Measurements from ENCODE around the gene KLF11.

DNA sequence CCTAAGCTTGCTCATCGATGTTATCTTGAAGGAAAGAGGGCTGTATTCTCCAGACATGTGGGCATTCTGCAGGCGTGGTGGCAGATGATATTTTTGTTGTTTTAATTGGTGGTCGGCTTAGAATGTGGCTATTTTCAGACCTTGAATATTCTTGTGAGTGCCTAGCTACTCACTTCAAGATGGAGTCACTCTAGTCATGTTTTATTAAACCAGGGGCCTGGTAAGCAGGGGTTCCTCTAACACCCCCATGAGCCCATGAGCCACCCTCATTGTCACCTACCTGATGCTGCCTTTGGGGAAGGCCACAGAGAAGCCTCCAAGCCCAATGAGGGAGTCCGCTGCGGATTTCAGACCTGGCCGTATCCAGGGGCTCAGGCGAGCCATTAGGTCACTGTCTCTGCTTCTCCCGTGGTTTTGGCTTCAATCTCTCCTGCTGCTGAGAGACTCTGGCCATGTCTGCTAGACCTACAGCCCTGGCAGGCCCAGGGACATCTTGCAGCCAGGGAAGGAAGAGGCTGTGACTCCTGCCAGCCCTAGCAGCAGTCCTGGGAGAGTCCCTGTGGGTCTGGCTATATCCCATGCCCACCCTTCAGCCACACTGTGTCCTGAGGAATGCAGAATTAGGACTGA is 16.3 kb upstream of the KLF11 start:
- no peak for TF ChIP-seq POLR2A (IDR thresholded peaks at IDR 0.05)
- TF ChIP-seq, protein P1, sequence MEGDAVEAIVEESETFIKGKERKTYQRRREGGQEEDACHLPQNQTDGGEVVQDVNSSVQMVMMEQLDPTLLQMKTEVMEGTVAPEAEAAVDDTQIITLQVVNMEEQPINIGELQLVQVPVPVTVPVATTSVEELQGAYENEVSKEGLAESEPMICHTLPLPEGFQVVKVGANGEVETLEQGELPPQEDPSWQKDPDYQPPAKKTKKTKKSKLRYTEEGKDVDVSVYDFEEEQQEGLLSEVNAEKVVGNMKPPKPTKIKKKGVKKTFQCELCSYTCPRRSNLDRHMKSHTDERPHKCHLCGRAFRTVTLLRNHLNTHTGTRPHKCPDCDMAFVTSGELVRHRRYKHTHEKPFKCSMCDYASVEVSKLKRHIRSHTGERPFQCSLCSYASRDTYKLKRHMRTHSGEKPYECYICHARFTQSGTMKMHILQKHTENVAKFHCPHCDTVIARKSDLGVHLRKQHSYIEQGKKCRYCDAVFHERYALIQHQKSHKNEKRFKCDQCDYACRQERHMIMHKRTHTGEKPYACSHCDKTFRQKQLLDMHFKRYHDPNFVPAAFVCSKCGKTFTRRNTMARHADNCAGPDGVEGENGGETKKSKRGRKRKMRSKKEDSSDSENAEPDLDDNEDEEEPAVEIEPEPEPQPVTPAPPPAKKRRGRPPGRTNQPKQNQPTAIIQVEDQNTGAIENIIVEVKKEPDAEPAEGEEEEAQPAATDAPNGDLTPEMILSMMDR (IDR thresholded peaks at IDR 0.05), result no peak
- no peak for TF ChIP-seq POLR2AphosphoS5 (IDR thresholded peaks at IDR 0.05)

All from upper lobe of left lung (tissue), 4 donors.